Stimulated activated naive CD8-positive, alpha-beta T cell treated with anti-CD3 and anti-CD28 coated beads, Interleukin-15, Interleukin-2, amounts not matched to agents 100 ng/mL and 50 ng/mL, for 24 hours (primary cell): ENCODE measurements around the gene ARFRP1.
"Not testable (repeated sequence)": the region's sequence is repeated elsewhere in the genome, so short reads cannot be mapped to it uniquely, and the experiment has no call there.

Source experiments
- H3K27ac Mint-ChIP-seq: one replicate; pipeline ENCODE4 v1.8.0; 2021; ENCODE audit warnings: mild to moderate bottlenecking, mixed read lengths
- H3K27me3 Mint-ChIP-seq: one replicate; pipeline ENCODE4 v1.8.0; 2021; ENCODE audit warnings: mixed read lengths
- H3K36me3 Mint-ChIP-seq: one replicate; pipeline ENCODE4 v1.8.0; 2021; ENCODE audit warnings: low read depth, mixed read lengths
- H3K4me1 Mint-ChIP-seq: one replicate; pipeline ENCODE4 v1.8.0; 2021; ENCODE audit warnings: low read depth, mixed read lengths
- H3K4me3 Mint-ChIP-seq: one replicate; pipeline ENCODE4 v1.8.0; 2021; ENCODE audit warnings: mild to moderate bottlenecking, mixed read lengths
- H3K9me3 Mint-ChIP-seq: one replicate; pipeline ENCODE4 v1.8.0; 2021; ENCODE audit warnings: mixed read lengths

The ARFRP1 gene

GRCh38 chr20:63657937-63658748 is 49.6 kb downstream of the ARFRP1 start, which contains the start of gene RTEL1:
TSS of gene RTEL1 (plus strand) at chr20:63658312. CDS start at chr20:63659403, 1,091 bp downstream.
- H3K27me3 Mint-ChIP-seq = no peaks in the 10 kb centered on the region
- H3K4me1 Mint-ChIP-seq = peaks cover 44% of the 10 kb centered on the region
- H3K9me3 Mint-ChIP-seq = no peaks in the 10 kb centered on the region
- H3K36me3 Mint-ChIP-seq = peaks cover 13% of the 10 kb centered on the region
- peak within 1 kb of the TSS; percentile 94 for H3K27ac Mint-ChIP-seq
- H3K4me3 Mint-ChIP-seq = peak within 1 kb of the TSS; percentile 98

DNA sequence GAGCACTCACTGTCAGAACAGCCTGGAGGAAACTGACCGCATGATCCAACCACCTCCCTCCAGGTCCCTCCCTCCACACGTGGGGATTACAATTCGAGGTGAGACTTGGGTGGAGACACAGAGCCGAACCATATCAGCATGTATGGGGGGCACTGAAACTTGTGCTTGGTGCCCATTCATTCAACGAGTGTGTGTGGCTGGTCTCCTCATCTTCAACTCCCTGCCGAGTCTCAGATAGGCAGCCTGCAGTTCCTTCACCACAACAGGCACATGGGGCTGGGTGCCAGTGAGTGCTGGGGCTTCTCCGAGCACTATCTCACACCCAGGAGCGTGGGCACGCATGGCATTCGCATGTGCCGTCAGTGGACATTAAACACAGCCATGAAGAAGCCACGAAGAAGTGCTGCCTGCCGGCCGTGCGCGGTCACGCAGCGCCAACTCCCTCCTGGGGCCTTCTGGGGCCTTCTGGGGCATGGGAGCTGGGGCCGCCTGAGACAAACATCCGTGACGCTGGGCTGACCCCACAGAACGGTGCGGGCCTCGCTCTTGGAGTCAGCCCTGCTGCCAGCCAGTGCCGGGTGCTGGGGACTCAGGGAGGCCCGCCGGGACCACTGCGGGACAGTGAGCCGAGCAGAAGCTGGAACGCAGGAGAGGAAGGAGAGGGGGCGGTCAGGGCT is 50.4 kb downstream of the ARFRP1 start:
- Mint-ChIP-seq H3K36me3 (peaks cover 13% of the 10 kb centered on the region), H3K27me3 (no peaks in the 10 kb centered on the region), H3K4me3 (peak overlapping the region; percentile 98), H3K9me3 (no peaks in the 10 kb centered on the region), H3K4me1 (peaks cover 44% of the 10 kb centered on the region), H3K27ac (peak overlapping the region; percentile 94)

- Mint-ChIP-seq H3K9me3 (no peaks in the 10 kb centered on the region), H3K36me3 (peaks cover 9% of the 10 kb centered on the region), H3K27me3 (no peaks in the 10 kb centered on the region), H3K27ac (no peak overlapping the region), H3K4me1 (peaks cover 47% of the 10 kb centered on the region), H3K4me3 (no peak overlapping the region)
Observed at GRCh38 chr20:63656451-63656850, 51.3 kb downstream of the ARFRP1 start.

GRCh38 chr20:63655249-63655648 is 52.5 kb downstream of the ARFRP1 start:
- H3K27me3 Mint-ChIP-seq = no peaks in the 10 kb centered on the region
- peaks cover 9% of the 10 kb centered on the region for H3K36me3 Mint-ChIP-seq
- no peaks in the 10 kb centered on the region for H3K9me3 Mint-ChIP-seq
- no peak overlapping the region for H3K4me3 Mint-ChIP-seq
- no peak overlapping the region for H3K27ac Mint-ChIP-seq
- H3K4me1 Mint-ChIP-seq = peaks cover 48% of the 10 kb centered on the region

DNA sequence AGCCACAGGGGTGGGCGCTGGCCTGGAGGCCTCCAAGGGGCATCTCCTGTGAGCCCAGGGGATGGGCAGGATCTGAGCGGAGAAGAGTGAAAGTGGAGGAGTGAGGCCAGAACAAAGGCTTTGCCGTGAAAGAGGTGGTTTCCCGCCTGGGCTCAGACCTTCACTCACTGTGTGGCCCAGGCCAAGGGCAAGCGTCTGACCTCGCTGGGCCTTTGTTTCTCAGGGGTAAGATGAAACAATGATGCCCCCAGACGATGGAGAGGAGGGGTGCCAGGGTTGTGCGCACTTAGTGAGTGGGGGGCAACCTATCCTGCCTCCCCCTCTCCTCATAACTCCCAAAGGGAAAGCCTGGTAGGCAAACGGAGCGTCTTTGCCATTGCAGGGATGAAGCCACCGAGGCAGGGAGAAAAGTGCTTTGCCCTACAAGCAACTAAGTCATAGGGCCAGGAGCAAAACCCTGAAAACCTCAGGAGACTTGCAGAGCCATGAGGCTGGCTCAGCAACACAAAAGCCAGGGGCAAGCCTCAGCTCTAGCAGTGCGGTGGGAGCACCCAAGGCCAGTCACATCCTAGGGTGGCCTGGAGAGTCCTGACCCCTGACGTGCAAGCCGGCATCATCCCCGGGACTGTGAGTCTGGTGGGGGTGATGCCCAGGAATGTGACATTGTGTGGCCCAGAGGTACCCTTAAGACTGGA is 53.7 kb downstream of the ARFRP1 start:
- Mint-ChIP-seq H3K36me3 (peaks cover 4% of the 10 kb centered on the region), H3K4me3 (peak overlapping the region; percentile 76), H3K27me3 (no peaks in the 10 kb centered on the region), H3K27ac (peak overlapping the region; percentile 58), H3K4me1 (peaks cover 39% of the 10 kb centered on the region), H3K9me3 (no peaks in the 10 kb centered on the region)

DNA sequence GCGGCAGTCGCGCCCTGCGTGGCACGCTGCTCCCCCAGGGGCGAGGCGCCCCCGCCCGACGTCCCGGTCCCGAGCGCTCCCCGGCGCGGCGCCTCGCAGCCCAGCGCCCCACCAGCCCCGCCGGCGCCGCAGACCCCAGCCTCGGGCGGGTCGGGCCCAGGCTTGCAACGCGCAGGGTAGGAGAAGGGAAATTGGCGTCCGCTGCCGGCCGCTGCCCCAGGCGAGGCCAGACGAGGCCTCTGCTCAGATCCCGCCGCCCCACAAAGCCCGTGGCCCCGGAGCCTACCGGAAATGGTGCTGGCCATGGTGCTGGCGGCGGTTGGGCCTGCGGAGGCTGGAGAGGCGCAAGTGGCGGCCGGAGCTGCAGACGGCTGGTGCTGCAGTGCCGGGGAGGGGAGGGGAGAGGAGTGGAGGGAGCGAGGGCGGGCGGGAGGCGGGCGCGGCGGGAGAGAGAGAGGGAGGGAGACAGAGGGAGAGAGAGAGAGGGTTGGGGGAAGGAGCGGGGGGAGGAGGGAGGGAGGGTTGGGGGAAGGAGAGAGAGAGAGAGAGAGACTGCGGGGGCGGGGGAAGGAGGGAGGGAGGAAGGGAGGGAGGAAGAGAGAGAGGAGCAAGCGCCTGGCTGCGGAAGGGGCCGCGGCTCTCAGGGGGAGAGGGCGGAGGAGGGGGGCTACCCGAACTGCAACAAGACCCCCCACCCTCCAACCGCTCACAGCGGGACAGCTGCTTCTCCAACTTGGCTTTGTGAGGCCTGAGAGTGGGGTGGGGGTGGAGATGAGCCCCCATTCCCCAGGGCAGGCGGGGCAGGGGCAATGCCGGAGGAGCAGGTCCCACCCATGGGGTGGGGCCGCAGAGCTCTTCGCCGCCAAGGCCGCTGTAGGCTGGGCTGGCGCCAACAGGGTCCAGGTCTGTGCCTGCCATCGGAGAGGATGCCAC is 54.5 kb downstream of the ARFRP1 start, which contains the start of gene STMN3:
STMN3 (minus strand) TSS at position 384 of the 933 bp plus-strand sequence; CDS start at position 305, 79 bp downstream.
- Mint-ChIP-seq H3K4me1 (peaks cover 31% of the 10 kb centered on the region), H3K36me3 (no peaks in the 10 kb centered on the region), H3K9me3 (no peaks in the 10 kb centered on the region), H3K4me3 (peak within 1 kb of the TSS; percentile 76), H3K27ac (peak within 1 kb of the TSS; percentile 58), H3K27me3 (no peaks in the 10 kb centered on the region)

DNA sequence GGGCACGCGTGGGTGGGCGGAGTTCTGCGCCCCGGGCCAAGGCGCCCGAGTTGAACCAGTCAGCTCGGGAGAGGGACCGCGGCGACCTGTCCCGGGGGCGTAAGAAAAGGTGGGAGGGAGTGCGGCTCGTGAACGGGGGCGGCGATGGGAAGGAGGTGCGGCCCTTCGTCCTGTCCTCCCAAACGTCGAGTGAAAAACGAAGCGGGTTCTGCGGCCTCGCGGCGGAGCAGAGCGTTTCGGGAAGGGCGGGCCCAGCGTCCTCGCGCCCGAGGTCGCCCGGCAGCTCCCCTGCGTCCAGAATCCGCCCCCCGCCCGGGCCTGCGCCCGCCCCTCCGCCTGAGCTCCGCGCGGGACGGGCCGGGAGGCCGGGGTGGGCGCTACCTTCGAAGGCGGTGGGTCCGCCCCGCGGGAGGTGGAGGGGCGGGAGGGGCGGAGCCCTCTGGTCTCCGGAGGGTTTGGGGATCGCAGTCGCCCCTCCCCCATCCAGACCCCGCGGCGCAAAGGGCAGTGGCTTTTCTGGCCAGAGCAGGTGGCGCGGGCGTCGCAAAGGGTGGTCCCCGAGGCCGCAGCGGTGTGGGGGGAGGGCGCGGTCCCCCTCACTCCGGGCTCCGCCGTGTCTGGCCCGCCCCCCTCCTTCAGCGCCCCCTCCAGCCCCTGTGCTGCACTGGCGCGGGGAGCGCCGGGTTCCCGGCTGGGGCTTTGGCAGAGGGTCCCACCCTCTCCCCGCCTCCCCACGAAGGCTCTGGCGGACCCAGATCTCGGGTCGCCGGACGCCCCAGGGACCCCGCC is 55.4 kb downstream of the ARFRP1 start:
- H3K36me3 Mint-ChIP-seq = no peaks in the 10 kb centered on the region
- peak overlapping the region; percentile 75 for H3K4me3 Mint-ChIP-seq
- no peaks in the 10 kb centered on the region for H3K9me3 Mint-ChIP-seq
- peaks cover 23% of the 10 kb centered on the region for H3K4me1 Mint-ChIP-seq
- H3K27me3 Mint-ChIP-seq = no peaks in the 10 kb centered on the region
- H3K27ac Mint-ChIP-seq = no peak overlapping the region

DNA sequence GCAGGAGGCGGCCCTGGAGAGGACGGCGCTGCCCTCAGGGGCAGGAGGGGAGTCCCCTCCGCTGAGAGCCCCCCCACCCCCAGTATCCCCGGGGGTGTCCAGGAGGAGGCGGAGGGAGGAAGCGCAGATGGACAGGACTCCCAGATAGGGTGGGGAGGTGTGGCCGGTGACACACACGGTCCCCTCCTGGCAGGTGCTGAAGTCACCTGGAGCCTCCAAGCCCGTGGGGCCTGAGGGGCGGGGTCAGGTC is 55.9 kb downstream of the ARFRP1 start:
- Mint-ChIP-seq H3K9me3 (no peaks in the 10 kb centered on the region), H3K4me3 (peak overlapping the region; percentile 75), H3K27ac (no peak overlapping the region), H3K36me3 (no peaks in the 10 kb centered on the region), H3K4me1 (peaks cover 17% of the 10 kb centered on the region), H3K27me3 (no peaks in the 10 kb centered on the region)

DNA sequence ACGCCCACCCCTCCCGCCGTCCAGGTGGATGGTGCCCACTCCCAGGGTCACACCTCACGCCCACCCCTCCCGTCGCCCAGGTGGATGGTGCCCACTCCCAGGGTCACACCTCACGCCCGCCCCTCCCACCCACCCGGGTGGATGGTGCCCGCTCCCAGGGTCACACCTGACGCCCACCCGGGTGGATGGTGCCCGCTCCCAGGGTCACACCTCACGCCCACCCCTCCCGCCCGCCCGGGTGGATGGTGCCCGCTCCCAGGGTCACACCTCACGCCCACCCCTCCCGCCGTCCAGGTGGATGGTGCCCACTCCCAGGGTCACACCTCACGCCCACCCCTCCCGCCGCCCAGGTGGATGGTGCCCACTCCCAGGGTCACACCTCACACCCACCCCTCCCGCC is 57.3 kb downstream of the ARFRP1 start:
- H3K4me1 Mint-ChIP-seq = peaks cover 17% of the 10 kb centered on the region
- H3K4me3 Mint-ChIP-seq = not testable (repeated sequence)

DNA sequence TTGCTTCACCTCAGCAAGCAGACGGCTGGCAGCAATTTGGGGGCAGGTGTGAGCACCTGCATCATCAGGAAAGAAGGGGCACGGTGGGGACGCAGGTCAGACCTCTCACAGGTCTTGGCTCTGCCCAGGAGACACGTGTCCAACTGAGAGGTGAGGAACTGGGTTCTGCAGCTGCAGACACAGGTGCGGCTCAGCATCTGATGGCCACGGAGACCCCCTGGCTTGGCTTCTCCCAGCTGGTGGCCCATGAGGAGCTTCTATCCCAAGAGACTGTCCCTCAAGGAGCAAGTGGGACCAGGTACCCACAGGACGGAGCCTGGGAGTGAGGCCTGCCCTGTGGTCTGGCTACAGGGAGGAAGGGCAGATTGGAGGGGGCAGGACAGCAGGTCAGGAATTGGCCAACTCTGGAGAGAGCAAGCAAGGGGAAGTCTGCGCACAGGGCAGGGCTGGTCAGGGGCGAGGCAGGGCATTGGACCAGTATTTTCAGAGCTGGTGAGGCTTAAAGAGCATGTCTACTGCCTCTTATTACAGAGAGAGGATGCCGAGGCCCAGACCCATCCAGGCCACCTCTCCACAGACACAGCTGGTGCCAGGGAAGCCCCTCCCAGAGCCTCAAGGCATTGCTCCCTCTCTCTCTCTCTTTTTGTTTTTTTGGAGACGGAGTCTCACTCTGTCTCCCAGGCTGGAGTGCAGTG is 58.7 kb downstream of the ARFRP1 start:
- Mint-ChIP-seq H3K4me1 (peaks cover 9% of the 10 kb centered on the region), H3K27ac (no peak overlapping the region), H3K4me3 (no peak overlapping the region)

More for the DNA sequence above, 57.3 kb downstream of the ARFRP1 start:
- not testable (repeated sequence) for H3K27ac Mint-ChIP-seq, H3K9me3 Mint-ChIP-seq, H3K27me3 Mint-ChIP-seq, H3K36me3 Mint-ChIP-seq

More for the DNA sequence above, 58.7 kb downstream of the ARFRP1 start:
- Mint-ChIP-seq H3K36me3 (no peaks in the 10 kb centered on the region), H3K9me3 (no peaks in the 10 kb centered on the region), H3K27me3 (no peaks in the 10 kb centered on the region)
